Measurements from ENCODE around the gene SNX27. TPM values are rescaled to one million over a fixed set of nuclear protein-coding genes. Genes with fewer than 3 reads are reported as not detected.

SNX27 gene
- total RNA-seq, 1 donor from 2014 or later, result 27.9 TPM

GRCh38 chr1:151703813-151704212 lies 92.0 kb downstream of the SNX27 start:
- no peak for DNase-seq (ENCODE audit: low read depth)

- DNase-seq (ENCODE audit: low read depth), result no peak
Observed at GRCh38 chr1:151704246-151704645, 92.4 kb downstream of the SNX27 start.

GRCh38 chr1:151705146-151705545 lies 93.3 kb downstream of the SNX27 start:
- DNase-seq (ENCODE audit: low read depth), result no peak

- no peak for DNase-seq (ENCODE audit: low read depth)
Observed at GRCh38 chr1:151705753-151706463, 94.1 kb downstream of the SNX27 start.

- DNase-seq (ENCODE audit: low read depth), result no peak
Observed at GRCh38 chr1:151706464-151707415, 94.9 kb downstream of the SNX27 start.

GRCh38 chr1:151707541-151708065 lies 95.8 kb downstream of the SNX27 start:
- no peak for DNase-seq (ENCODE audit: low read depth)

- no peak for DNase-seq (ENCODE audit: low read depth)
Observed at GRCh38 chr1:151708891-151709290, 97.0 kb downstream of the SNX27 start.

GRCh38 chr1:151710187-151710840 lies 98.5 kb downstream of the SNX27 start:
- peak; percentile 23 for DNase-seq (ENCODE audit: low read depth)

- DNase-seq (ENCODE audit: low read depth), result no peak
Observed at GRCh38 chr1:151711044-151711800, 99.4 kb downstream of the SNX27 start.

GRCh38 chr1:151711951-151712350 lies 100.1 kb downstream of the SNX27 start:
- no peak for DNase-seq (ENCODE audit: low read depth)

GRCh38 chr1:151713044-151713443 lies 101.2 kb downstream of the SNX27 start:
- no peak for DNase-seq (ENCODE audit: low read depth)

- DNase-seq (ENCODE audit: low read depth), result no peak
Observed at GRCh38 chr1:151713874-151714273, 102.0 kb downstream of the SNX27 start.

GRCh38 chr1:151714820-151715725 lies 103.2 kb downstream of the SNX27 start:
- no peak for DNase-seq (ENCODE audit: low read depth)

- no peak for DNase-seq (ENCODE audit: low read depth)
Observed at GRCh38 chr1:151715726-151716404, 104.0 kb downstream of the SNX27 start.

- no peak for DNase-seq (ENCODE audit: low read depth)
Observed at GRCh38 chr1:151716405-151716762, 104.5 kb downstream of the SNX27 start.

- peak; percentile 40 for DNase-seq (ENCODE audit: low read depth)
Observed at GRCh38 chr1:151716771-151717631, 105.2 kb downstream of the SNX27 start, which contains the start of gene CELF3. TSS of gene CELF3 (minus strand) at chr1:151716803. CDS start at chr1:151716020, 783 bp downstream.

GRCh38 chr1:151718011-151718431 lies 106.2 kb downstream of the SNX27 start:
- no peak for DNase-seq (ENCODE audit: low read depth)

GRCh38 chr1:151718666-151719065 lies 106.8 kb downstream of the SNX27 start:
- no peak for DNase-seq (ENCODE audit: low read depth)
